ENCODE data around the gene FILIP1.

The FILIP1 gene

GRCh38 chr6:75430631-75431325, 62.8 kb downstream of the FILIP1 start:
- TF ChIP-seq CTCF (IDR thresholded peaks at IDR 0.05; ENCODE audit: borderline replicate concordance, insufficient read depth, low read depth, low read length): no peak

DNA sequence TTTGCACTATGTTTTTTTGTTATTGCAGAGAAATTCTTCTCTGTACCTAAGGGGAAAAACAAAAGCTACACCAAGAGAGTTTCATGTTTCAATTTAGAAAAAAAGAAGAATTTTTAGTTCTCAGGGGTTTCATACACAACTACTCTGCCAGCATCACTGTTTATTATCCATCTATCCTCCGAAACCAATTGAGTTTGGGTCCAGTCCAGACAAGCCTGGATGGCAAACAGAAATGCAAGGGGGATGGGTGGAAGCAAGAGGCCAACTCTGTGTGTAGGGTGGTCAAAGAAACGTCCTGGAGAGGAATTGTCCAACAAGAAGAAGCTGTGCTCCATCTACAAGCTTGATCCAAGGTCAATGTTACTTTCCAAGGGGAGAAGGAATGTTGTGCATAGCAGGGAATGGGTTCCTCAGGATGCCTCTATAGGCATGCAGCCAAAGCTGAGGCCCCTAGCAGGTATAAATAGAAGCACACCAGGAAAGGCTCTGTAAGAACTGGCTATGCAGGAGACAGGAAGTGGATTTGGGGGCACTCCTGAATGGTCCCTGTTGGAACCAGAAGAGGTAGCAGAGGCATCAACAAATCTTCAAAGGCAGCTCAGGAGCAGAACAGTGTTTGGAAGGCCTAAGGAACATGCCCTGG, 64.4 kb downstream of the FILIP1 start:
- no peak for TF ChIP-seq CTCF (IDR thresholded peaks at IDR 0.05; ENCODE audit: borderline replicate concordance, insufficient read depth, low read depth, low read length)
- no peak overlapping the region for H3K4me3 ChIP-seq (ENCODE audit: low read depth, low read length)

More at GRCh38 chr6:75430631-75431325, 62.8 kb downstream of the FILIP1 start:
- H3K4me3 ChIP-seq (ENCODE audit: low read depth, low read length): no peak overlapping the region

GRCh38 chr6:75428204-75428603, 65.4 kb downstream of the FILIP1 start:
- no peak overlapping the region for H3K4me3 ChIP-seq (ENCODE audit: low read depth, low read length)
- no peak for TF ChIP-seq CTCF (IDR thresholded peaks at IDR 0.05; ENCODE audit: borderline replicate concordance, insufficient read depth, low read depth, low read length)

- TF ChIP-seq CTCF (IDR thresholded peaks at IDR 0.05; ENCODE audit: borderline replicate concordance, insufficient read depth, low read depth, low read length): no peak
- no peak overlapping the region for H3K4me3 ChIP-seq (ENCODE audit: low read depth, low read length)
Observed at GRCh38 chr6:75427329-75427728, 66.3 kb downstream of the FILIP1 start.

DNA sequence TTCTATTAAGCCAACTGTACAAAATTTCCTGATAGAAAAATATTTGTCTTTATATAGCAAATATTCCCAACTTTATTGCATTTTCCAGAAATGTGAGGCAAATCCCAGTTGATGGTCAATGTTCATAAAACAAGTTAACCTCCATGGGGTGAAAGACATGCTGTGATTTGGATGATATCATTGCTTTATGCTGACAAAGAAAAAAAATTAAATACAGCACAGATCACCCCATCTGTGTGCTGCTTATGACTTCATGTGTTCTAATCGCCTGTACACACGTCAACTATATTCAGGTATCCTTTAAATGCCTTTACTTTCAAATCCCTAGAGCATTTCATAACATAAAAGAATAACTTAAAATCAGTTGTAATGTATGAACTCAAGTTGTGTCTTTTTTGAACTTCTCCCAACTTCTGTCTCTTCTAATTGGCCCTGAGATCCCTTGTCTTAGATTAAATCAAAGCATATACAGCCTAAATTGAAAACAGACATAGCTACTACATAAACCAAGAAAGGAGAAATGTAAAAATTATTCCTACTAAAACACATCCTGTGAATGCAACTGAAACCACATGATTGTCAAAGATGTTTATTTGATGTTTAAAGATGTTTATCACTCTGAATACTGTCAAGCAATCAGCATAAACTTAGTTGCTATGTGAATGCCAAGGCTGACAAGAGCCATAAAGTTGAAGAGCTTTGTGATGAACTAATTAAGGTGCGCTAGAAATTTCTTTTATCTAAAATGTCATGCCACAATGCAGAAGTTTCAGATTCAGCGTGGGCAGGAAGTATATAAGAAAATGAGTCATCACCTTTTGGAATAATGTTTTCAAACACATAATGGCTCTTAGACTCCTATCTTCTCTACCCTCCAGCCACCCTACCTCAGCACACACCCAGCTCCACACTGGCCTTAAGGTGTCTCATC, 68.7 kb downstream of the FILIP1 start:
- TF ChIP-seq CTCF (IDR thresholded peaks at IDR 0.05; ENCODE audit: borderline replicate concordance, insufficient read depth, low read depth, low read length): no peak
- H3K4me3 ChIP-seq (ENCODE audit: low read depth, low read length): no peak overlapping the region

GRCh38 chr6:75423386-75423785, 70.2 kb downstream of the FILIP1 start:
- no peak for TF ChIP-seq CTCF (IDR thresholded peaks at IDR 0.05; ENCODE audit: borderline replicate concordance, insufficient read depth, low read depth, low read length)
- no peak overlapping the region for H3K4me3 ChIP-seq (ENCODE audit: low read depth, low read length)

All from GM12875 (cell line).